Calu3 (cell line): Measurements from ENCODE around the gene CDH4. TPM values are rescaled to one million over a fixed set of nuclear protein-coding genes. Genes with fewer than 3 reads are reported as not detected.

ENCODE experiments used
- BruUV-seq: library from RNA; stranded (reverse); fragments of 400-500 nt; replicated peaks from 2 replicates; lab custom pipeline; 2021; lab: Mats Ljungman, UMichigan
- CTCF ChIA-PET: fragments of 300-600 bp; sonication (Branson Sonifier 250); formaldehyde crosslinking; loops from one replicate; lab custom pipeline; 2022; ENCODE audit warnings: antibody characterized with exemption; lab: Charles Lee
- DNase-seq: peaks from one replicate; pipeline ENCODE4 v3.0.0; 2022
- H3K27ac Mint-ChIP-seq: one replicate; pipeline ENCODE4 v1.8.0; 2022; ENCODE audit warnings: mixed read lengths; ENCODE audit not compliant: unreplicated experiment
- H3K27me3 Mint-ChIP-seq: one replicate; pipeline ENCODE4 v1.8.0; 2022; ENCODE audit warnings: mixed read lengths; ENCODE audit not compliant: unreplicated experiment
- H3K36me3 Mint-ChIP-seq: one replicate; pipeline ENCODE4 v1.8.0; 2022; ENCODE audit warnings: mild to moderate bottlenecking, moderate library complexity, mixed read lengths; ENCODE audit not compliant: insufficient read depth, unreplicated experiment
- H3K4me1 Mint-ChIP-seq: one replicate; pipeline ENCODE4 v1.8.0; 2022; ENCODE audit warnings: mild to moderate bottlenecking, low read depth, mixed read lengths; ENCODE audit not compliant: unreplicated experiment
- H3K4me3 Mint-ChIP-seq: one replicate; pipeline ENCODE4 v1.8.0; 2022; ENCODE audit warnings: mild to moderate bottlenecking, low read depth, moderate library complexity, mixed read lengths; ENCODE audit not compliant: unreplicated experiment
- H3K9me3 Mint-ChIP-seq: one replicate; pipeline ENCODE4 v1.8.0; 2022; ENCODE audit warnings: low read depth, mixed read lengths; ENCODE audit not compliant: unreplicated experiment
- intact Hi-C: fragments of 100-400 bp; cut with micrococcal nuclease; formaldehyde crosslinking; loops from one replicate; pipeline ENCODE4 v1.10.0; 2022; ENCODE audit not compliant: unreplicated experiment
- total RNA-seq: library from RNA; stranded (reverse); gene quantifications from 2 replicates; pipeline ENCODE4 v1.2.3, GENCODE V29; 2022
- TF ChIP-seq, protein P1 (sequence below): fragments of 200-600 bp; IDR thresholded peaks from one replicate; pipeline ENCODE4 v1.8.0; 2022; ENCODE audit warnings: antibody characterized with exemption; ENCODE audit not compliant: unreplicated experiment

CDH4 gene
- total RNA-seq, 1 experiment from 2014 or later: not detected

DNA sequence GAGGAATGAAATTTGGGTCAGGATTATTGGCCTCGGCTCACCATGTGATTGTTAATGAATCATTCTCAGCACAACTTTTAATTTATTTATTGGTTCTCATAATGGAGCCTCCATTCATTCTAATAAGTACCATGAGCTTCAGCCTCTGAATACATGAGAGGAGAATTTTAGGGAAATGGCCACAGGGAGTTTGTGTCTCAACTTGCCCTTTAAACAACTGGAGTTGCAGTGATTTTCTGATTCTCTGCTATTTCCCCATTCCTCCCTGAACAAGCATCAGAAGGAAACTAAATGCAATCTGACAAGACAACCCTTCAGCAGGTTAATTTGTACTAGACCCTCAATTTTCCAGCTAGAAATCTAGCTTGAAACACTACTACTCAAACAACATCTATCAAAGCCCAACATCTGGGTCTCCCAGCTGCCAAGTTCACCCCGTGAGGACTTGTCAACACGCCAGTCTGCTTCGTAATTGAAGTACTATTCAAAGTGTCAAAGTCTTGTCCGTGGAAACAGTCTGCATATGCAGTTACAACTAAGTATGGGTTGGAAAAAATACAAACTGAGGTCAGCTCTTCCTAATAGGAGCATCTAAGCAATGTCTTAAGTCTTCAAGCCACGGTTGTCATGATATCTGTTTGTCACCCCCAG is 235.4 kb downstream of the CDH4 start:
- no peaks in the 10 kb centered on the region for H3K4me1 Mint-ChIP-seq
- no peak overlapping the region for H3K27ac Mint-ChIP-seq
- H3K4me3 Mint-ChIP-seq: no peak overlapping the region
- H3K9me3 Mint-ChIP-seq: peaks cover 6% of the 10 kb centered on the region
- intact Hi-C loops: no loop called here
- no peaks in the 10 kb centered on the region for H3K27me3 Mint-ChIP-seq
- no peaks in the 10 kb centered on the region for H3K36me3 Mint-ChIP-seq
- CTCF ChIA-PET: interaction anchor here (0.6 kb wide), 1 partner anchor 1476 kb away, joined by 3 read pairs; no protein-coding TSS in a partner anchor
- TF ChIP-seq, protein P1, sequence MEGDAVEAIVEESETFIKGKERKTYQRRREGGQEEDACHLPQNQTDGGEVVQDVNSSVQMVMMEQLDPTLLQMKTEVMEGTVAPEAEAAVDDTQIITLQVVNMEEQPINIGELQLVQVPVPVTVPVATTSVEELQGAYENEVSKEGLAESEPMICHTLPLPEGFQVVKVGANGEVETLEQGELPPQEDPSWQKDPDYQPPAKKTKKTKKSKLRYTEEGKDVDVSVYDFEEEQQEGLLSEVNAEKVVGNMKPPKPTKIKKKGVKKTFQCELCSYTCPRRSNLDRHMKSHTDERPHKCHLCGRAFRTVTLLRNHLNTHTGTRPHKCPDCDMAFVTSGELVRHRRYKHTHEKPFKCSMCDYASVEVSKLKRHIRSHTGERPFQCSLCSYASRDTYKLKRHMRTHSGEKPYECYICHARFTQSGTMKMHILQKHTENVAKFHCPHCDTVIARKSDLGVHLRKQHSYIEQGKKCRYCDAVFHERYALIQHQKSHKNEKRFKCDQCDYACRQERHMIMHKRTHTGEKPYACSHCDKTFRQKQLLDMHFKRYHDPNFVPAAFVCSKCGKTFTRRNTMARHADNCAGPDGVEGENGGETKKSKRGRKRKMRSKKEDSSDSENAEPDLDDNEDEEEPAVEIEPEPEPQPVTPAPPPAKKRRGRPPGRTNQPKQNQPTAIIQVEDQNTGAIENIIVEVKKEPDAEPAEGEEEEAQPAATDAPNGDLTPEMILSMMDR: no peak
- BruUV-seq: no TSS peak
- no peak for DNase-seq

DNA sequence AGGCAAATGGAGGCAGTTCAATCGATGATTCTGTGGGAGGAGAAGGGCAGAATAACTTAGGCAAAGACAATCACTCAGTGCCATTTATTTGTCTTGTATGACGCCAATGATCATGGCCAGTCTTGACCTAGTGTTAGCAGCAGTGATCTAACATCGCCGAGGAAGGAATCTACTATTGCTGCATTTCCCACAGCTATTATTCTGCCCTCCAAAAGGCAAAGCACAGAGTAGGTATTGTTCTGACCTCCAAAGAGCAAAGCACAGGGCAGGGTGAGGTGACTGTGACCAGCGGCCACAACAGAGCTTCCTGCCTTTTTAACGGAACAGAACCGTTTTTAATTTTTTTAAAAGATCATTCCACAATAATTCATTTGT is 235.9 kb downstream of the CDH4 start:
- H3K27me3 Mint-ChIP-seq: no peaks in the 10 kb centered on the region
- no peaks in the 10 kb centered on the region for H3K4me1 Mint-ChIP-seq
- H3K27ac Mint-ChIP-seq: no peak overlapping the region
- CTCF ChIA-PET: interaction anchor here (0.6 kb wide), 1 partner anchor 1476 kb away, joined by 3 read pairs; no protein-coding TSS in a partner anchor
- H3K36me3 Mint-ChIP-seq: no peaks in the 10 kb centered on the region
- H3K9me3 Mint-ChIP-seq: peaks cover 6% of the 10 kb centered on the region
- no peak for DNase-seq
- TF ChIP-seq, protein P1: no peak
- intact Hi-C loops: no loop called here
- H3K4me3 Mint-ChIP-seq: no peak overlapping the region
- no TSS peak for BruUV-seq

DNA sequence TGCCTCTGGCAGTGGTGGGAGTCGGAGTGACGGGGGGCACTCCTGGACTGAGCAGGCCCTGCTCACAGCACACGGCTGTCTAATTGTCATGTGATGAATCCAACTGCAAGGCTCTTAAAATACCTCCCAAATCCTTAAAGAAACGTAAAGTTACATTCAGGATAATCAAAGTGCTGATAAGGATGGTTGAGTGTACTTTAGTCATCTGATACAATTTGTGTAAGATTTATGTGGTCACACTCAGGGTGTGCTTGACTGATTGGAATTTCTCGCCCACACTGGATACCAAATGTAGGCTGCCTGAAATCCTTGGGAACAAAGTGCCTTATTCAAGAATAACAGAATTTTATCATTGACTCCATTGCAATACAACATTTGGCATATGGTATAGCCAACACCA is 238.7 kb downstream of the CDH4 start:
- CTCF ChIA-PET: no interaction called here
- Mint-ChIP-seq H3K4me1 (no peaks in the 10 kb centered on the region), H3K27me3 (no peaks in the 10 kb centered on the region), H3K9me3 (peaks cover 6% of the 10 kb centered on the region), H3K36me3 (no peaks in the 10 kb centered on the region), H3K4me3 (no peak overlapping the region), H3K27ac (no peak overlapping the region)
- TF ChIP-seq, protein P1: no peak
- intact Hi-C loops: no loop called here
- no peak for DNase-seq
- BruUV-seq: no TSS peak

GRCh38 chr20:61492065-61492464 is 240.0 kb downstream of the CDH4 start:
- Mint-ChIP-seq H3K9me3 (peaks cover 7% of the 10 kb centered on the region), H3K4me3 (no peak overlapping the region), H3K27me3 (no peaks in the 10 kb centered on the region), H3K4me1 (no peaks in the 10 kb centered on the region), H3K27ac (no peak overlapping the region), H3K36me3 (no peaks in the 10 kb centered on the region)
- CTCF ChIA-PET: no interaction called here
- no peak for DNase-seq
- no TSS peak for BruUV-seq
- intact Hi-C loops: no loop called here
- TF ChIP-seq, protein P1: no peak
